ENCODE data around the gene COL26A1.

DNA sequence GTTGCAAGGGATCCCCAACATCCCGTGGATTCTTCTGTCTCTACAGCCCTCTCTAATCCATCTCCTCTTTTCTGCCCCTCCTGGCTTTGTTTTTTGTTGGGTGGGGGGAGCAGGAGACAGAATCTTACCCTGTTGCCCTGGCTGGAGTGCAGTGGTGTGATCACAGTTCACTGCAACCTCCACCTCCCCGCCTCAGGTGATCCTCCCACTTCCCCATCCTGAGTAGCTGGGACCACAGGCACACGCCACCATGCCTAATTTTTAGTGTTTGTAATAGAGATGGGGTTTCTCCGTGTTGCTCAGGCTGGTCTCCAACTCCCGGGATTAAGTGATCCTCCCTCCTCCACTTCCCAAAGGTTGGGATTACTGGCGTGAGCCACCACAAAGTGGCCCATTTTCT is 144.7 kb downstream of the COL26A1 start:
- TF ChIP-seq POLR2AphosphoS5 (IDR thresholded peaks at IDR 0.05) = no peak
- TF ChIP-seq, protein P1, sequence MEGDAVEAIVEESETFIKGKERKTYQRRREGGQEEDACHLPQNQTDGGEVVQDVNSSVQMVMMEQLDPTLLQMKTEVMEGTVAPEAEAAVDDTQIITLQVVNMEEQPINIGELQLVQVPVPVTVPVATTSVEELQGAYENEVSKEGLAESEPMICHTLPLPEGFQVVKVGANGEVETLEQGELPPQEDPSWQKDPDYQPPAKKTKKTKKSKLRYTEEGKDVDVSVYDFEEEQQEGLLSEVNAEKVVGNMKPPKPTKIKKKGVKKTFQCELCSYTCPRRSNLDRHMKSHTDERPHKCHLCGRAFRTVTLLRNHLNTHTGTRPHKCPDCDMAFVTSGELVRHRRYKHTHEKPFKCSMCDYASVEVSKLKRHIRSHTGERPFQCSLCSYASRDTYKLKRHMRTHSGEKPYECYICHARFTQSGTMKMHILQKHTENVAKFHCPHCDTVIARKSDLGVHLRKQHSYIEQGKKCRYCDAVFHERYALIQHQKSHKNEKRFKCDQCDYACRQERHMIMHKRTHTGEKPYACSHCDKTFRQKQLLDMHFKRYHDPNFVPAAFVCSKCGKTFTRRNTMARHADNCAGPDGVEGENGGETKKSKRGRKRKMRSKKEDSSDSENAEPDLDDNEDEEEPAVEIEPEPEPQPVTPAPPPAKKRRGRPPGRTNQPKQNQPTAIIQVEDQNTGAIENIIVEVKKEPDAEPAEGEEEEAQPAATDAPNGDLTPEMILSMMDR (IDR thresholded peaks at IDR 0.05) = no peak
